Colon (tissue), 2 donors: Measurements from ENCODE around the gene MAPK1.
"Not testable (repeated sequence)": the region's sequence is repeated elsewhere in the genome, so short reads cannot be mapped to it uniquely, and the experiment has no call there.

ENCODE experiments used
- FAIRE-seq: peaks from 2 replicates; lab custom pipeline; 2012; peaks lifted over from hg19 to GRCh38; lab: Jason Lieb, UNC
- donor health status: control.
- donor health status: control.

Gene MAPK1

DNA sequence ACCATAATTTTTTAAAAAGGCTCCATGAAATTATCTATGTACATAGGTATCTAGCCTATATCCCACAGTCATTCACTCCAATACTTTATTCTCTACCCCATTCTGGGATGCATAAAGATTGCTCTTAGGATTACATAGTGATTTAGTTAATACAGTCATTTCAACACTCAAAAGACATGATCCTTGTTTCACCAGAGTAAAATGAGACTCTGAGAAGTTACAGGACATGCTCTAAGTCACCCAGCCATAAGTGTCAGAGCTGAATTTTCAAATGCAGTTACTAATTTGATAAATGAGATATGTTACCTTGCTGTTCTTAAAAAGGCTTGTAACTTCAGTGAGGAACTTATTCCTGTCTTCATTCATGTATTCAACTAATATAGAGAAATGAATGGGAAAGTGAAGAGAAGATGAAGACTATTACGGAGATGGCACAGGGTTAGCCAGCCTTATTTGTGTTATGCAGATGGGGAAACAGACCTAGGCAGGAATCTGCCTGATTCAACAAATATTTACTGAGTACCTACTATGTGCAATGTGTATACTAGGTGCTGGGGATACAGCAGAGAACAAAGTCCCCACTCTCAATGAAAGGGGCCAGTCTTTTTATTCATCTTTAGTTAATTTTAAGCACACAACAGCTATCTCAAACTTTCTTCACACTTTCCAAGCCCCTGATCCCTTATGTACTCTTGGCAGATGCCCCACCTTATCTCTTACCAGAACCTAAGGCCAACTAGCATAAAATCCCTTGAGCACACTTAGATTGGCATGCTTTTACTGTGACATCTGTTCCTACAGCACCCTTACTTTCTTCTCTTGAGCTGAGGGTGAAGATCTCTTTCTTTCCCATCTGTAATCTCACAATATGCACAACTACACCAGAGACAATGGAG lies 21.6 kb downstream of the MAPK1 start:
- FAIRE-seq: no peak

GRCh38 chr22:21842946-21843345 lies 24.5 kb downstream of the MAPK1 start:
- FAIRE-seq: no peak

DNA sequence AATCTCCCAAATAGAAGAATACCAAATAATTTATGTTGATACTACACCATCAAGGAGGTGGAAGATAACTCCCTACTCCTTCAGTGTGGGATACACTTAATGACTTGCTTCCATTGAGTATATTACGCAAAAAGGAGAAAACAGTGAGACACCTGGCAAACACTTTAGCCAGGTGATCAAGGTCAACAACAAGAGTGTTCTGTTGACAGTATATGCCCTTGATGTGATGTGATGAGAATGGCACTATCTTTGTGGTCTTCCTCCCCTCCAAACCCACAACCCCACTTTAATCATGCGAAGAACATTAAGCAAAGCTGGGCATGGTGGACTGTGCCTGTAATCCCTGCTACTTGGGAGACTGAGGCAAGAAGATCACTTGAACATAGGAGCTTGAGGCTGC lies 26.0 kb downstream of the MAPK1 start:
- FAIRE-seq: no peak

DNA sequence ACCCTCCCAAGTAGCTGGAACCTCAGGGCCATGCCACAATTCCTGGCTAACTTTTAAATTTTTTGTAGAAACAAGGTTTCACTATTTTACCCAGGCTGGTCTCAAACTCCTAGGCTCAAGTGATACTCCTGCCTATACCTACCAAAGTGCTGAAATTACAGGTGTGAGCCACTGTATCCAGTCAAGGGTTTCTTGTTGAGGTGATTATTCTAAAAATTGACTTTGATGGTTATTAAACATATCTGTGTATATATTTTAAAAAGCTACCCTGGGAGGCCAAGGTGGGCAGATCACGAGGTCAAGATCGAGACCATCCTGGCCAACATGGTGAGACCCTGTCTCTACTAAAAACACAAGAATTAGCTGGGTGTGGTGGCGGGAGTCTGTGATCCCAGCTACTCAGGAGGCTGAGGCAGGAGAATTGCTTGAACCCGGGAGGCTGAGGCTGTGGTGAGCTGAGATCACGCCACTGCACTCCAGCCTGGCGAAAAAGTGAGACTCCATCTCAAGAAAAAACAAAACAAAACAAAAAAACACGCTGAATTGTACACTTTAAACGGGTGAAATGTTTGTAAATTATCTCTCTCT lies 27.1 kb downstream of the MAPK1 start:
- no peak for FAIRE-seq

- FAIRE-seq: no peak
Observed at GRCh38 chr22:21839765-21840140, 27.7 kb downstream of the MAPK1 start.

GRCh38 chr22:21839104-21839764 lies 28.2 kb downstream of the MAPK1 start:
- not testable (repeated sequence) for FAIRE-seq

DNA sequence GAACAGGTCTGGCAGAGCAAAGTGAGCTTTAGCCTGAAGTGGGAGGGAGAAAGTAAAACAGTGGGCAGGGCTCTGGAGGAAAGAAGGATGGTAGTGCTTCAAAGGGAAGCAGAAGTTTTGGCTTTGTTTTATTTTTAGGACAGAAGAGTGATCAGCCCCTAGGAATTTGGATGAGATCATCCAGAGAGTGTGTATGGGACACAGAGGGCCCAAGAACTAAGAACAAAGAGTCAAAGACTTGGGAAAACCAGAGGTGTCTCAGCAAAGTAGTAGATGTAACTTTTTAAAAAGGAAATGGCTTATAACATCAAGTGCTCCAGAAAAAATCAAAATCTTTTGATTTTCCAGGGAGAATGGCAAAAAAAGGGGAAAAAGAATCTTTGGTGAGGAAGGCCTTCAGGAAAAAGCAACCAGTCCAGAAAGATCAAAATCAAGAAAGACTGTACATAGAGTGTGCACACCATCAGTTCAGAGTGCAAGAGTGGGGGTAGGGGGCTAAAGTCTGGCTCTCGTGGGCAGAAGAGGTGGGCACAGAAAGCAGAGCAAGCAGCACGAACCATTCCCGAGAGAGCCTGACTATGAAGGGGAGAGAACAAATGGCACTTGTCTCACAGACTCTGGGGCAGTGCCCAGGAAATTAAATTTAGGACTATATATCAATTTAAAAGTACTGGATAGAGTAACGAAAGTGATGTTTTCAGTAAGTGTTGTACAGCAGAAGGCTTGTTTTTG lies 30.0 kb downstream of the MAPK1 start:
- FAIRE-seq: no peak

DNA sequence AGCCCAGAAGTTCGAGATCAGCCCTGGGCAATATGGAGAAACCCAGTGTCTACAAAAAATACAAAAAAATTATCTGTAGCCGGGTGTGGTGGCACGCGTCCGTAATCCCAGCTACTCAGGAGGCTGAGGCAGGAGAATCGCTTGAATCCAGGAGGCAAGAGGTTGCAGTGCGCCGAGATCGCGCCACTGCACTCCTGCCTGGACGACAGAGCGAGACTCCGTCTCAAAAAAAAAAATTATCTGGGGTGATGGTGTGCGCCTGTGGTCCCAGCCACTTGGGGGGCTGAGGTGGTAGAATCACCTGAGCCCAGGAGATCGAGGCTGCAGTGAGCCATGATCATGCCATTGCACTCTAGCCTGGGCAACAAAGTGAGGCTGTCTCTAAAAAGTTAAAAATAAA lies 31.0 kb downstream of the MAPK1 start:
- not testable (repeated sequence) for FAIRE-seq

GRCh38 chr22:21835378-21835777 lies 32.1 kb downstream of the MAPK1 start:
- FAIRE-seq: no peak

DNA sequence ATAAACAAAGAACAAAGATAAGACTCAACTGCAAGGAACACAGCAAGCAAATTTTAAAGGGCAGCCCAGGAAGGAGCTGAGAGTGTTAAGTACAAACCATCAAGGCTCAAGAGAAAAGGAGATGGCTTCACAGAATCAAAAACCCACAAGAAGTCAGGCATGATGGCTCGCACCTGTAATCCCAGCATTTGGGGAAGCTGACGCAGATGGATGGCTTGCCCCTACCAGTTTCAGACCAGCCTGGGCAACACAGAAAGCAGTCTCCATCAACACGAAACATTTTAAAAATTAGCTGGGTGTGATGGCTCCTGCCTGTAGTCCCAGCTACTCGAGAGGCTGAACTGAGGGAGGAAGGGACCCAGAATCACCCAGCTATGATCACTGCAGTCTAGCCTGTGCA lies 32.6 kb downstream of the MAPK1 start:
- FAIRE-seq: no peak

- FAIRE-seq: no peak
Observed at GRCh38 chr22:21832291-21833290, 34.9 kb downstream of the MAPK1 start.

DNA sequence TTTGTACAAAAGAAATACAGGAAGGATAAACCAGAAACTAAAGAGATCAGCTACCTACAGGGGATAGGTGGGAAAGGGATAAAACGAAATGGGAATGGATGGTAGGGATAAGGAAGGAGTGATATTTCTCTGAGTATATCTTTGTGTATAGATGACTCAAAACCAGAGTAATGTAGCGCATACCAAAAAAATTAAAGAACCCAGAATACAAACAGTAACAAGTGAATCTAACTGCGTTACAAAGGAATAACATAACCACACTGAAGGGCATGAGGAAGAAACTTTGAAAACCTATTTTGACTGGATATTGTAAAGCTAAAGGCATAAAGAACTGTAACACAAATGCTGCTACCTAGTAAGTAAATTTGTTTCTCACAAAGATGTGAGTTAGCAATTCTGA lies 37.9 kb downstream of the MAPK1 start:
- FAIRE-seq: no peak

DNA sequence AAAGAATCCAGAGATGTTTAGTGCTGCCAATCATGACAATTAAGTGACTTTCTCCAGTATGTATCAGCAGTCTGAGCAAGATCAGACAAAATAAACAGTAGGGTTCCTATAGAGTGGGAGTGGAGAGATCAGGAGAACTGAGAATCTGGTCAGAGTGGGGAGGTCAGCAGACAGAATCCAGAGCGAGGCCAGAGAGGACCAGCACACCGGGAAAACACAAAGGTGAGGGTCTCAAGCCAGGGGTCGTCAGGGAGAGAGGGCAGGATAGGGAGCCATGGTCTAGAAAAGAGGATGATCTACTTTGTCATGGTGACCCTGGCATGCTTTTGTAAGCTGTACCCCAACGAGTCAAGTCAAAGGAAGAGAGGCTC lies 39.2 kb downstream of the MAPK1 start:
- FAIRE-seq: no peak

GRCh38 chr22:21827628-21828267 lies 39.7 kb downstream of the MAPK1 start:
- FAIRE-seq: no peak

DNA sequence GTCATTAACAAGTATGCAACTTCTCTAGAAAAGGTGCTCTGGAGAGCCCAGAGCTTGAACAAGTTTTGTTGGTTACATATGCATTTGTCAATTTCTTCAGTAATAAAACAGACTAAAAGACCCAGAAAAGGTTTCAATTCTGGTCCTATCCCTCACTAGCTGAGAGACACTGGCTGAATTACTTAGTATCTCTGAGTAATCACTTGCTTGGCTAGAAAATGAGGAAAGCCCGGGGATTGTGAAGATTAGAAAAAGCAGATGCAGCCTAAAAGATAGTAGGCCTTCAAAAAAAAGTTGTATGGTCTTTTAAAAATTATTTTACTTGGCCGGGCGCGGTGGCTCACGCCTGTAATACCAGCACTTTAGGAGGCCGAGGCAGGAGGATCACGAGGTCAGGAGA lies 41.2 kb downstream of the MAPK1 start:
- no peak for FAIRE-seq

GRCh38 chr22:21824962-21825361 lies 42.5 kb downstream of the MAPK1 start:
- not testable (repeated sequence) for FAIRE-seq

- FAIRE-seq: no peak
Observed at GRCh38 chr22:21824445-21824912, 43.0 kb downstream of the MAPK1 start.

DNA sequence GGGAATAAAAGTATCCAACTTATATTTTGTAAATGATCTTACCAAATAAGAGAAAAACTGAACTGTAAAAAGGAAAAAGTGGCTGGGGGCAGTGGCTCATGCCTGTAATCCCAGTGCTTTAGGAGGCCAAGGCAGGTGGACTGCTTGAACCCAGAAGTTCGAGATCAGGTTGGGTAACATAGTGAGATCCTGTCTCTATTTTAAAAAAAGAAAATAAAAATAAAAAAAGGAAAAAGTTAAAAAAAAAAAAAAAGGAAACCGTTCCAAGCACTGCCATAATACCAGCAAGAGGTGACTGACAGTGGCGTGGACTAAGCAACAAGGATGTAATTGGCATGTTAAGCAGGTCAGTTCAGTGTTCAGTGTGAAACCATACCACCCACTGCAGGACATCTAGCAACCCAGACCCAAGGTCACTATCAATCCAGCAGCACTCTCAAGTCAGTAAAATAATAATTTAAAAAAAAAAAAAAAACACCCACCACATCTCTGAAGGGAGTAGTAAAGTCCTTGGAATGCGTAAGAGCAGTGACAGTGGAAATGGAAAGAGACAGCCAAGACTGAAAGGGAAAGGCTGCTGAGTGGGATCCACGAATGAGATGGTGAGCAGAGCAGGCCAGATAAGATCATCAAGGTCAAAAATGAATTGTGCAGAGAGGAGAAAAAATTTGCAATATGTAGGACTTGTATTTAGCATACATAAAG lies 43.6 kb downstream of the MAPK1 start:
- no peak for FAIRE-seq

- no peak for FAIRE-seq
Observed at GRCh38 chr22:21819183-21819770, 48.2 kb downstream of the MAPK1 start.
